Measurements from ENCODE around the gene PRRT1B.

- TF ChIP-seq CTCF (IDR thresholded peaks at IDR 0.05; ENCODE audit: low read depth, low read length), result no peak
- no peak for TF ChIP-seq EZH2phosphoT487 (IDR thresholded peaks at IDR 0.05; ENCODE audit: low read depth)
Measured at GRCh38 chr9:131603199-131603598, 57.9 kb downstream of the PRRT1B start.

Data from OCI-LY3 (cell line).